HG03442 (cell line): ENCODE measurements around the gene MRPL11.
A peak's percentile ranks its signal among the peaks of the same experiment; 100 is the strongest.

Experiments used
- ATAC-seq: cut with Tn5 transposase; IDR thresholded peaks from one replicate; pipeline ENCODE4 v1.9.1; 2021; ENCODE audit warnings: mild to moderate bottlenecking, moderate library complexity; ENCODE audit not compliant: unreplicated experiment

The MRPL11 gene

DNA sequence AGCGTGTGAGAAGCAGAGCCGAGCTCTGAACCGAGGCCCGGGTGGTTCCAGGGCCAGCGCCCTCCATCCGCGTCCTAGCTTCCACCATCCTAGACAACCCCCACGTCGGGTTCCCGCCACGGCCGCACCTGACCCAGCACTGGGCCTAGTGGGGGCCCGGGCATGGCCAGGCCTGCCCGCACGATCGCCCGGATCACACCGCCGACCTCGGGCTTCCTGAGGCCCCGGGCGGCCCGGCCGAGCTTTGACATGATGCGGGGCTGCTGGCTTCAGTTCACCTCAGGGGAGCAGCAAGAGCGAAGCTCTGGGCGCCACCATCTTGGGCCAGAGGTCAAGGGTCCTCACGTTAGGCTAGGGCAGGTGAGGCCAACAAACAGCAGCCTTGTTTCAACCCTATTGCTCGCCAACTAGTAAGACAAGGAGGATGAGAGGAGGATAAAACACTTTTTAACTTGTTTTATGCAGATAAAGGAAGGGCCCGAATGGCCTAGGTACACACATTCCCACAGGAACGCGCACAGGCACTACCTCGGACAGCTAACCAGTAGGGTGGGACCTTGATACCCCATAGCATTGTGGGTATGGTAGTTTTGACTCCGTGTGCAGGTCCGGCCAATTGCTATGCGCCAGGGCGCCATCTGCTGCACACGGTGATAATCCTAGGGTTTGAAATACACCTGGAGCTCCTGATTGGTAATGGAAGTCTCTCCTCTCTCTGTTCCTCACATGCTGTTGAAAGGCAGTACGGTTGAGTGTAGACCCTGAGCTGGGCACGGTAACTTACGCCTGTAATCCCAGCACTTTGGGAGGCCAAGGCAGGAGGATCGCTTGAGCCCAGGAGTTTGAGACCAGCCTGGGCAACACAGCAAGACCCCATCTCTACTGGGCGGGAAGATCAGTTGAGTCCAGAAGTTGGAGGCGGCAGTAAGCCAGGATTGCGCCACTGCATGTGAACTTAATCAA, at the start of gene MRPL11:
TSS of gene MRPL11 (minus strand) at position 345 of the 963 bp plus-strand sequence. CDS start at position 251, 94 bp downstream.
- peak; percentile 86 for ATAC-seq

GRCh38 chr11:66484806-66485380, 46.2 kb upstream of the MRPL11 start:
- no peak for ATAC-seq

DNA sequence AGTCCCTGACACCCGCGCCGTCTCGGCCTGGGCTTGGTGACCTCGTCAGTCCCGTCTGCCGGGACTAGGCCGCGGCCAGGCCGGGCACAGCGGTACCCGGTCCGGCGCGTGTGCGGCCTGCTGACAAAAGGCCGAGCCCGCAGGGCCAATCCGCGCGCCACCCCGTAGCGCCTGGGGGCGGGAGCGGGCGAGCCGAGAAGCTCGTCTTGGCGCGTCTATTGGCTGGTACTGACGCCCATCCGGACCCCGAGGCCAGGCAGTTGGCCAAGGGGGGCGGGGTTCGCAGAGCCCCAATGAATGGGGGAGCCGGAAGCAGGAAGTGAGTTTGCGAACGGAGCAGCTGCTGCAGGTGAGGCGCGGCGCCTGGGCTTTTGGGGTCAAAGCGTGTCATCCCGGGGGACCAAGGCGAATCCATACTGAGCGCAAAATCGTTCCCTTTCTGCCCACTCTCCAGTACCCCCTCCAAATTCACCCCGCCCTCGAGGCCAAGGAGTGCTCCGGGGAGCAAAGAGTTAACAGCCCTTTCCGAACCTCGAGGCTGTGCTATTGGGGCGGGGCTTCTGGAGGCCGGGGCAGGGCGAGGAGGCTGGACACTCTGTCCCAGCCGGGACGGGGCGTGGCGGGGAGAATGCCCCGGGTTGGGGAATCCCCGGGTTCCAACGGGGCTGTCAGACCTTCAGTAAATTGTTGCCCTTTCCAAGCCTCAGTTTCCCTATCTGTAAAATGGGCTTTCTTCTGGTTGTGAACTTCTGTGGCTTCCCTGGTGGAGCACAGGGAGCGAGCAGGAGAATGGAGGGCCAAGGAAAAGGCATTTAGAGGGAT, 41.7 kb upstream of the MRPL11 start, which contains the start of gene DPP3:
TSS of gene DPP3 (plus strand) at position 318 of the 822 bp plus-strand sequence. CDS start 1,767 bp downstream, outside the sequence.
- peak; percentile 85 for ATAC-seq

- ATAC-seq = peak; percentile 7
Observed at GRCh38 chr11:66479394-66480116, 40.9 kb upstream of the MRPL11 start.

- no peak for ATAC-seq
Observed at GRCh38 chr11:66478729-66479393, 40.2 kb upstream of the MRPL11 start.

GRCh38 chr11:66477263-66478201, 38.9 kb upstream of the MRPL11 start:
- no peak for ATAC-seq

DNA sequence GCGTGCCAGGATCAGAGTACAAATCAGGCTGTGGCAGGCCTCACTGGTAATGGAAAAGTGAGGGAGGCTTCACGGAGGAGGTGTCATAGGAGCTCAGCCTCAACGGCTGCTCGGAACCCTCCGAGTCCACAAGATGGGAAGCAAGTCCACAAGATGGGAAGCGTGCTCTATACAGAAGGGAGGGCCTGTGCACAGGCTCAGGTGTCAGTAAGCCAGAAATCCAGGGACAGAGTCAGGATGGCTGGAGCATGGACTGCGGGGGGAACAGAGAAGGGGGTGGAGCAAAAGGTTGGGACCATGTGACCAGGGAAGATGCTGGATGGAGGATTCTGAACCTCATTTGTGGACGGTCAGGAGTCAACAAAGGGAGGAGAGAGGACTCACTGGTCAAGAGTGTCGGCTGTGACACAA, 38.2 kb upstream of the MRPL11 start:
- no peak for ATAC-seq

DNA sequence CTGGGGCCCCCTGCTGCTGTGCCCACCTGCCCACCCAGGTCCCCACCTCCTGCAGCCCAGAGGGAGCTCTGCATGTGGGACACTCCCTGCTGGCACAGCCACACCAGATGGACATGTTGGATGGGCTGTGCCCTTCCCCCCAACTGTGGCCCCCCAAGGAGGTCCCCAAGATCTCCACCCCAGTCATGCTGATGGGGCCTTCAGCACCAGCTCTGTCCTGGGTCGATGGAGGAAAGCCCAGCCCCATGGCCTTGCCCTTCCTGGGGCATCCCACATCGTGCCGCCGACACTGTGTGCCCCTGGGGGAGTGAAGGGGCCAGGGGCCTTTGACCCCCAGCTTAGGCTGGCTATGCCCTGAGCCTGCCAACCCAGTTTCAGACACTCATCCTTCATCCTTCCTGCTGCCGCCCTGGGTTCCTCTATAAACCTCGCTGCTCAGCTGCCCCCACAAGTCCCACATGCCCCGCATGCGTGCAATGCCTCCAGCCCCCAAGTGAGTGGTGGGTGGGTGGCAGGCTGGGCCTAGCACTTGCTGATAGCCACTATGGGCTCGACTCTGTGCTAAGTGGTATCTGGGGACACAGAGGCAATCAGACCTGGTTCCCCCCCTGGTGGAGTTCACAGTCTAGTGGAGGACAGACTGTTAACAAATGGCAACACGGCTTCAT, 37.7 kb upstream of the MRPL11 start:
- ATAC-seq = no peak

DNA sequence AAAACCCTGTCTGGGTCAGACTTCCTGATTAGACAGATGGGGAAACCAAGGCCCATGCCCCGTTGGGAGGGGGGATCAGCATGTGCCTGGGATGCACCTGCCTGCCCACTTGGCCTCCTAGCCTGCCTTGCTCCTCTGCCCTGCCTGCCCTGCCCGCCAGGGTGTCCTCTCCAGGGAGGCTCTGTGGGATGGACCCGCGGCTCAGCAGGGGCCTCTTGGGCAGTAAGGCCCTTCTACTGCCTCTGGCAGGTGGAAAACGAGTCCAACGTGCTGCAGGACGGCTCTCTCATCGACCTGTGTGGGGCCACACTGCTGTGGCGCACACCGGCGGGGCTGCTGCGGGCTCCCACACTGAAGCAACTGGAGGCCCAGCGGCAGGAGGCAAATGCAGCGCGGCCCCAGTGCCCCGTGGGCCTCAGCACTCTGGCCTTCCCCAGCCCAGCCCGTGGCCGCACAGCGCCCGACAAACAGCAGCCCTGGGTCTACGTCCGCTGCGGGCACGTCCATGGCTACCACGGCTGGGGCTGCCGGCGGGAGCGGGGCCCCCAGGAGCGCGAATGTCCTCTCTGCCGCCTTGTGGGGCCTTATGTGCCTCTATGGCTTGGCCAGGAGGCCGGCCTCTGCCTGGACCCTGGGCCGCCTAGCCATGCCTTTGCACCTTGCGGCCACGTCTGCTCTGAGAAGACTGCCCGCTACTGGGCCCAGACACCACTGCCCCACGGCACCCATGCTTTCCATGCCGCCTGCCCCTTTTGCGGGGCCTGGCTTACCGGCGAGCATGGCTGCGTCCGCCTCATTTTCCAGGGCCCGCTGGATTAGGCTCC, 36.9 kb upstream of the MRPL11 start:
- no peak for ATAC-seq

DNA sequence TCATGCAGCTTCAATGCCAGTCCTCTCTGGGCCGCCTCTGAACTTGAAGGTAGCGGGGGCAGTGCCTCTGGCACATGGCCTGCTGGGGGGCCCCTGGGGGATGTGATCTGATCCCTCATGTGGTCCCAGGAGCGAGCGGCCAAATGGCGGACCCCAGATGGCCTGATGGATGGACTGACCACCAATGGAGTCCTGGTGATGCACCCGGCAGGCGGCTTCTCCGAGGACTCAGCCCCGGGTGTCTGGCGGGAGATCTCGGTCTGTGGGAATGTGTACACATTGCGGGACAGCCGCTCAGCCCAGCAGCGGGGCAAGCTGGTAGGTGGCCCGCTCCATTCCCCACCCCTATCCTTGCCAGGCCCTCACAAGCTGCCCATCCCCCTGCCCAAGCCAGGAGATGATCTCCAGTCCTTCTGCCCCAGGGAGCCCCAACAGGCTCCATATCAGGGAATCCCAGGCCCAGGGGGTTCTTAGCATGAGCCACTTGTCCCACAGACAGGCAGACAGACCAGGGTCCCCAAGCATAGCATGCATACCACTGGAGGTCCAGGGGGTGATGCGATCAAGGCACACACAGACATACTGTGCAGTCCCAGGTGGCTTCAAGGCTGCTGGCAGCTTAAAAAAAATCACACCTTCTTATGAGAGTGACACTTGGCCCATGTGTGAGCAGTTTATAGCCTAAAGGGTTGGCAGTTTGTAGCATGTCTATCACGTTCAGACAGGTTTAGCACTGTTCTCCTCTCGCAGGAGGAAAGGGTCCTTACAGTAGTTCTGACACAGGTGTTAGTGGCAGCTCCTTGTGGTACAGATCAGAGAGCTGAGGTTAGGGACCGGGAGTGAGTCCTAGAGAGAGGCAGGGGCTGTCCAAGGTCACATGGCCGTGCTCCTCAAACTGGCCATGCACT, 35.2 kb upstream of the MRPL11 start:
- ATAC-seq = no peak

DNA sequence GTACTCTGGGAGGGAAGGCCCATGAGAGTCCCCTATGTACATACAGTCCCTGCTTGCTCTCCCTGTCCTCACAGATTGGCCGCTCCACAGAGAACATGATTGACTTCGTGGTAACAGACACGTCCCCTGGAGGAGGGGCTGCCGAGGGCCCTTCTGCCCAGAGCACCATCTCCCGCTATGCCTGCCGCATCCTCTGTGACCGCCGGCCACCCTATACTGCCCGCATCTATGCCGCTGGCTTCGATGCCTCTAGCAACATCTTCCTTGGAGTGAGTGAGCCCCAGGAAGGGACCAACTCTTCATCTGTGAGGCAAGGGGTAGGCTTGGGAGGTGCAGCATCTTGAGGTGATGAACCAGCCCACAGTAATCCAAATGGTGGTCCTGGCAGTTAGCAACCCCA, 34.5 kb upstream of the MRPL11 start:
- ATAC-seq = no peak

DNA sequence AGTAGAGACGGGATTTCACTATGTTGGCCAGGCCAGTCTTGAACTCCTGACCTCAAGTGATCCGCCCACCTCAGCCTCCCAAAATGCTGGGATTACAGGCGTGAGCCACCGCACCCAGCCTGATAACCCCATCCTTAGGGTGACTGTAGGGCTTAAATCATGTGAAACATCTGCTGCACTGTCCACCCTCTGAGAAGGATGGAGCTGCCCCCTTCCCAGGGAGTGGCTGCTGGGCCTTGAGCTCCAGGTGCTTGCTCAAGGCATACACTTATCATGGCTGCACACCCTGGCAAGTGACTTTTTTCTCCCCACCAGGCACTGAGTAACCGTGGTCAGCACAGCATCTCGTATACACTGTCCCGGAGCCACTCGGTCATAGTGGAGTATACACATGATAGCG, 33.4 kb upstream of the MRPL11 start:
- ATAC-seq = no peak

- ATAC-seq = no peak
Observed at GRCh38 chr11:66471142-66471541, 32.5 kb upstream of the MRPL11 start.

- ATAC-seq = no peak
Observed at GRCh38 chr11:66470015-66470414, 31.4 kb upstream of the MRPL11 start.

GRCh38 chr11:66469441-66469840, 30.8 kb upstream of the MRPL11 start:
- no peak for ATAC-seq

DNA sequence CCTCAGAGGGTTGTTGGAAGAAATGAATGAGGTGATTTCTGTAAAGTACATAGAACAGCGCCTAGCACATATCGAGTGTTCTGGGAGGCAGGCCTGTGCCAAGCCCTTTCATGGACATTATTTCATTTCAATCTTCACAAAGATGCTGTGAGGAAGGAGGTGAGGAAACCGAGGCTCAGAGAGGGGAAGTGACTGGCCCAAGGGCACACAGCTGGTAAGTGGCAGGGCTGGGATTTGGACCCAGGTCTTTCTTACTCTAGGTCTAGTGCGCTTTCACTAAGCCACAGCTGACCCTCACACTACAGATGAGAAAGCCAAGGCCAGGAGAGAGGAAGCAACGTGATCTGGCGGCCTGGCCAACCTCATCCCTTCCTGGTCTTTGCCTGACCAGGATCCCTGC, 30.0 kb upstream of the MRPL11 start:
- ATAC-seq = no peak
